NCI-H460 (cell line): ENCODE measurements around the gene SERPINA3. TPM values are rescaled to one million over a fixed set of nuclear protein-coding genes. Genes with fewer than 3 reads are reported as not detected.
"Not testable (repeated sequence)": the region's sequence is repeated elsewhere in the genome, so short reads cannot be mapped to it uniquely, and the experiment has no call there.

Experiments used
- DNase-seq: peaks from one replicate; pipeline ENCODE4 v3.0.0-alpha.2; 2016; ENCODE audit warnings: low read depth; ENCODE audit errors: extremely low read depth
- total RNA-seq: library from RNA; depleted of rRNA; stranded (reverse); fragments of >200 nt; shearing (Covaris generic); gene quantifications from 2 replicates; pipeline ENCODE4 v1.2.3, GENCODE V29; 2014

Gene SERPINA3
- total RNA-seq, 1 experiment from 2014 or later, result not detected

DNA sequence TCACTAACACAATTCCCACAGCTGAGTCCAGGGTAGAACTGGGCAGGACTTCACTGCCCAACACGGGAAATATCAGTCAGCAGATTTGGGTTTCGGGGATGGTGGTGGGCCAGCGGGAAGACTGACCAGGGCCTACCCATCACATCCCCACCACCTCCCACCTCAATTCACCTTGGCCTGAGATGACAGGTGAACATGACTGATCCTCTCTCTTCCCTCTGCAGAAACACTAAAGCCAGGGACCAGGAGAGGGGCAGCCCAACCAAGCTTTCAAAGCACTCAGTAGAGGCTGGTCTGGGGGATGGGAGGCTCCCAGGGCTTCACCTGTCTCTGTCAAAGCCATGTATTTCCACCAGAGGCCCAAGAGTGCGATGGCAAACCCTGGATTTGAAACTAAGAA lies 28.6 kb upstream of the SERPINA3 start:
- DNase-seq, result no peak

DNA sequence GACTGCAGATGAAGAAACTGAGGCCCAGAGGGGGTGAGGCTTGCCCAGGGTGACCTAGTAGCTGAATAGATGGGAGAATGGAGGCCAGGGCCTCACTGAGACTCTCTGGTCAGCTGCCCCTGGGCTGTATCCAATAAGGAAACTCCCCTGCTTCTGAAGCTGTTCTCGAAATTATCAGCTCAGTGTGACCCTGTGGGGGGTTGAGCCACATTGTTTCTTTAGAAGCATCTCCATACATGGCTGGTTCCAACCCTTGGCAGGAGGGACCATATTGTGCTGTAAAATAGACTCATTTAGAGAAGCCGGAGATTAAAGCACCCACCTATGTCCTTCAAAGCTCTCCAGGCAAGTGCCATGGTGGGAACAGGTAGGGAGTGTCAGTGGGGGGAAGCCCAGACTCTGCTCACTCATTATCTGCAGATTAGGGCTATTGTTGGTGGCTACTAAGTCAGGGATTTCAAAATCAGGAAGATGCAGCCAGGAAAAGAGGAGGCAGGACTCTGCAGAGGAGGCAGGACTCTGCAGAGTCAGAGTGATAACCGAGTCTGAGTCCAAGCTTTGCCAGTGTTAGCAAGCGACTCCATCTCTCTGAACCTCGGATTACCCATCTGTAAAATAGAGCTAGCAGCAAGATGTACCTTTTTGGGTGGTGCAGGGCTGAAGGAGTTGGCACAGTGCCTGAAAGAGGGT lies 27.5 kb upstream of the SERPINA3 start:
- no peak for DNase-seq

DNA sequence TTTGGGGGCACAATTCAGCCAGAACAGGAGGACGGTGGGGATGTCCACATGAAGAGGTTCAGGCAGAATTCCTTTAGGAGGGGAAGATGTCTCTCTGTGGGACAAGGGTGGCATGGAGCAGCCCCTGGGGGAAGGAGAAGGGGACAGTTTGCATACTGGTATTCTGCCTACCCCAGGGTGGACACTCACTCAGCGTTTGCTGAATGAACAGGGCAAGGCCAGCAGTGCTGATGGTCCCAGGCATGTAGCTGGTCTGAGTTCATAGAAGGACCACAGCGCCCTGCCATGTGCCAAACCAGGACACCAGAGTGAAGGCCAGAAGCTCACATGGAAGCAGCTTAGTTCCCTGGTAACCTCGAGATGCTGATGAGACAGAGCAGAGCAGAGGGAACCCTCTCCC lies 25.6 kb upstream of the SERPINA3 start:
- DNase-seq, result no peak

DNA sequence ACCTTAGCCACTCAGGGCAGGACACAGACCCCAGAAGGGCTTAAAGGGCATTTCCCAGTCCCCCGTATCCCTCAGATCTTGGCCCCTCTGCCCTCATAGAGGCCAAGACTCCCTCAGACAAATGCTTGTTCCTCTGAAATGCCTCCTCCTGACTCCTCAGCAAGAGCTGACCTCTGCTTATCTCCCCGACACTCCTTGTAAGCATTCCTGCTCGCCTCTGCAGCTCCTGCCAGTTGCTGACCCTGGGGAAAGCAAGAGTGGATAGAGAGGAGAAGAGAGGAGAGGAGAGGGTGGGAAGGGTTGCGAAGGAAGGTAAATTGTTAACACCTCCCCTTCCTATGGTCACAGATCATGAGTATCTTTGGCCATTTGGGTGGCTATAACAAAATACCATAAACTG lies 23.9 kb upstream of the SERPINA3 start:
- DNase-seq, result no peak

DNA sequence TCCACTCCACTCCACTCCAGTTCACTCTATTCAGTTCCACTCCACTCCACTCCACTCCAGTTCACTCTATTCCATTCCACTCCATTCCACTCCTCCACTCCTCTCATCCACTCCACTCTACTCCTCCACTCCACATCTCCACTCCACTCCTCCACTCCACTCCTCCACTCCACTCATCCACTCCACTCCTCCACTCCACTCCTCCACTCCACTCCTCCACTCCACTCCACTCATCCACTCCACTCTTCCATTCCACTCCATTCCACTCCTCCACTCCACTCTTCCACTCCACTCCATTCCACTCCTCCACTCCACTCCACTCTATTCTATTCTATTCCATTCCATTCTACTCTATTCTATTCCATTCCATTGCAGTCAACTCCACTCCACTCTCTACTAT lies 21.1 kb upstream of the SERPINA3 start:
- no peak for DNase-seq

DNA sequence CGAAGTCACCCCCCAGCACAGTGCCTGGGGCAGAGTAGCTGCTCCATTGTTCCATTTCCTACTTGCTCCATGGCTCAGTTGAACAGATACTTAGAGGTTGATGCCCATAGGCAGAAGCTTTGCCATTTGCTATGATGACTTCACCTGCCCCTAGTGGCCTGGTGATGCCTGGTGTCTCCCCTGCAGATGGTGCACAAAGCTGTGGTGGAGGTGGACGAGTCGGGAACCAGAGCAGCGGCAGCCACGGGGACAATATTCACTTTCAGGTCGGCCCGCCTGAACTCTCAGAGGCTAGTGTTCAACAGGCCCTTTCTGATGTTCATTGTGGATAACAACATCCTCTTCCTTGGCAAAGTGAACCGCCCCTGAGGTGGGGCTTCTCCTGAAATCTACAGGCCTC lies 20.3 kb upstream of the SERPINA3 start:
- DNase-seq, result no peak

DNA sequence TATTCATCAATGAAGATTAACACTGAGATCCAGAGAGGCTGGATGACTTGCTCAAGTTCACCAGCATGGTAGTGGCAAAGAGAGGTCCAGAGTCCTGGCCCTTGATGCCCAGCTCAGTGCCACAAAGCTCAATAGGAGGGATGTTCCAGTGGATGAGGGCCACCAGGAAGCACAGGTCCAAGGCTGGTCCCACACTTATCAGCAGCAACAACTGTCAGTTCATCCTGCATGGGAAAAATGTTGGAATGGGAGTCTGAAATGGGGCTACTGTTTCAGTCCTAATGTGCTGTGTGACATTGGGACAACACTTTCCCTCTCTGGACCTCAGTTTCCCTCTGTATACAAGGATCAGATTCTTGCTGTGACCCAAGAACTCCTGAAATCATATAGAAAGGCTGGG lies 19.7 kb upstream of the SERPINA3 start:
- DNase-seq, result no peak

DNA sequence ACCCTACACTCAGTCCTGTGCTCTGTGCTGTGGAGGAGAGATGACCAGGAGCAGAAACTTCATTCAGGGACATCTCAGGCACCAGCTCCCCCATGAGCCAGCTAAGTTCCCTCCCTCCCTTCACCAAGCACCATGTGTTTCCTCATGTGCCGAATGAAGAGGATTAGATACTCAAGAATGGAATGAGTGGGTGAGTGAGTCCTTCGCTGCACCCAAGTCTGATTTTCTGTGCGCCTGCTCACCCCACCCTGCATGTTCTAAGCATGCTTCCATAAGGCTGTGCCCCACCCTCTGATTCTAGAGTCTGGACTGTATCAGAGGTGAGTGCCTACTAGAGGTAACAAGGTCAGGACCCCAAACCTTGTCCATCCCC lies 18.8 kb upstream of the SERPINA3 start:
- no peak for DNase-seq

DNA sequence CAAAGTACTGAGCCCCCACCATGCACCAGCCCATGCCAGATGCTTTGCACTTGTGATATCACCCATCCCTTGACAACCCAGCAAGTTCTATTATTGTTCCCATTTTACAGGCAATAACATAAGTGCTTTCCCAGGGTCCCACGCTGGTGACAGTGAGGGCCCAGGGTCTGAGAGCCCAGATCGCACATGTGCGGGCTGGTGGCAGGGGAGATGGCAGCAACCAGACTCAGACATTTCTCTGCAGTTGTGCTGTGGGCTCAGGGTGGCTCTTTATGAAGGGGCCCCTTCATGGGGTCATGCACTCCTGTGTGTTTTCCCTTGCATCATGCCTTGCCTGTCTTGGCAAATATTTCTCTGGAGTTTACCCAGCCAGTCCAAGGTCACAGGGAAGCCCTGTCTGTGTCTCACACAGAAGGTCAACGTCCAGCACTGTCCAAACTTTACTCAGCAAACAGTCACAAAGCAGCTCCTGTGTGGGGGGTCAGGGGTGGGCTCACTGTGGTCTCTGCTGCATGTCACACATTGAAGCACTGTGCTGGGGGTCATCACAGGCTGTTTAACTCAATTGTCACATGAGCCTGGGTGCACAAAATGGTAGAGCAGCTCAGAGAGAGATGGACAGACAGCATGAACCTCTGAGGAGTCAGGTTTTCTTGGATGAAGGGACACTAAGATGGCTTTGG lies 18.3 kb upstream of the SERPINA3 start:
- no peak for DNase-seq

DNA sequence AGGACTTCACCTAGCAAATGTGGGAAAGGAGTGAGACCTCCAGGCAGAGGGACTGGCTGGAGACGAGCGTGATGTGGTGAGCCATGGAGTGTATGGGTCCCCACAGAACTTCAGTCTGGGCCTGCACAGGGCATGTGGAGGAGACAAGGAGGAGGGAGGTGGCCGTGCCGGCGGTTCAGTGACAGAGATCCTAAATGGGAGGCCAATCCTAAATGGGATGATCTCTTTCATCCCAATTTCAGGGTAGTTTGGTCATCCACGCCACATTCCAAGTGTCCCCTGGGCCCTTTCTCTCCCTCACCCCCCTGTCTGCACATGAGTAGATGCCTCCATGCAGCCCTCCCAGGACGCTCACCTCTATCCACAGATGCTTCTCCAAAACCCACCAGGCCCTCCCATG lies 17.8 kb upstream of the SERPINA3 start:
- DNase-seq, result no peak

DNA sequence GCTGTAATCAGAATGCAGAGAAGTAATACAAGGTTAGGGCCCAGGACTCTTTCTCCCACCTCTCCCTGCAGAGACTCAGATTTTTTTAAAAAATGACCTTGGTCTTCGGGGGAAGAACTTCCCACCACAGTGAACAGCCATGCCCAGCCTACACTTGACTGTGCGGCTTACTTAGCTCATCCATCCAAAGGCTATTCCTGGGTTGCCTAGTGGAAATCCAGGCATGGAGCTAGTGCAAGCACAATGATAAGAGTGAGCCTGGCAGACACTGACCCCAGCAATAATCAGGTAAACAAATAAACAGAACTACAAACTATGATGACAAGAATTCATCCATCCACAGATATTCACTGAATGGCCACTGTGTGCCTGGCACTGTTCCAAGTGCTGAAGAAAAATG lies 16.3 kb upstream of the SERPINA3 start:
- no peak for DNase-seq

DNA sequence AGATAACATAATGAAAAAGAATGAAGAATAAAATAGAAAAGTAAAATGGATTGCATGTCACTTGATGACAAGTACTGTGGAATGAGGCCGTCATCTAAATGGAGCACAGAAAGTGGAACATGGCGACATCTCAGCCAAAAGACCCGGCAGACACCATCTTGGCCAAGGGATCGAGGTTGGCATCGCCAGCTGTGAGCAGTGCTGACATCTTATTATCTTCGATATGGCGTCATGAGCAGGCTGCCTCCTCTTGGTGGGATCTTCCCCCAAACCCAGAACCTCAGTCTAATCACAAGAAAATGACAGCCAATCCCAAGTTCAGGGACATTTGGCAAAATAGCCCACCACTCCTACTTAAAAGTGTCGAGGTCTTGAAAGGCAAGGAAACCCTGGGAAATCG lies 15.8 kb upstream of the SERPINA3 start:
- no peak for DNase-seq

DNA sequence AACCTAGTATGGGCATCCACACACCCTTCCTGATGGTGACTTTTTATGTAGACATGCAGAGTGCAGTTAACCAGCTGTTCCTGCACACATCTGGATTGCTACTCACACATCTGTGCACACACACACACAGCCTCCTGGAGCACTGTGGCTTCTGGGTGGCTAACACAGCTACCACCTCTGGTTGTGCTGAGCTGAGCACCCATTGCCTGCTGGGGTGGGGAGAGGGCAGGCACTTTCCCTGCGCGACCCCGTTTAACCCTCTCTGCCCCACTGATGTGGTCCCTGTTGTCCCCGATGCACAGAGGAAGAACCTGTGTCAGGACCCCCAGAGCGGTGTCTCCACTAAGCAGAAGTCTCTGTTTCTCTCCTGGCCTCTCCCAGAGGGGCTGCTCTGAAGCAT lies 14.4 kb upstream of the SERPINA3 start:
- no peak for DNase-seq

DNA sequence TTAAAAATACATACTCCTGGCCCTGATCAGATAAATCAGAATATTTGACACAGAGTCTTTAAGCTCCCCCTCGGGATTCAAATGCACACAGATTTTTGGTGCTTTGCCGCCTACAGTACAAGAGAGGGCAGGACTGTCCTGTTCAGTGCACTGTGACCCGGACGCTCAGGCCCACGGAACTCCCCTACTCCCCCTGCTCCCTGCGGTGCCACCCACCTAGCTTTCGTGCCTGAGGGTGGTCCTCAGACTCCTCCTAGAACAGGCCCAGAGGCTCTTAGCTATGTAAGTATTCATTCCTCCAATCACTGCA lies 13.7 kb upstream of the SERPINA3 start:
- DNase-seq, result no peak

DNA sequence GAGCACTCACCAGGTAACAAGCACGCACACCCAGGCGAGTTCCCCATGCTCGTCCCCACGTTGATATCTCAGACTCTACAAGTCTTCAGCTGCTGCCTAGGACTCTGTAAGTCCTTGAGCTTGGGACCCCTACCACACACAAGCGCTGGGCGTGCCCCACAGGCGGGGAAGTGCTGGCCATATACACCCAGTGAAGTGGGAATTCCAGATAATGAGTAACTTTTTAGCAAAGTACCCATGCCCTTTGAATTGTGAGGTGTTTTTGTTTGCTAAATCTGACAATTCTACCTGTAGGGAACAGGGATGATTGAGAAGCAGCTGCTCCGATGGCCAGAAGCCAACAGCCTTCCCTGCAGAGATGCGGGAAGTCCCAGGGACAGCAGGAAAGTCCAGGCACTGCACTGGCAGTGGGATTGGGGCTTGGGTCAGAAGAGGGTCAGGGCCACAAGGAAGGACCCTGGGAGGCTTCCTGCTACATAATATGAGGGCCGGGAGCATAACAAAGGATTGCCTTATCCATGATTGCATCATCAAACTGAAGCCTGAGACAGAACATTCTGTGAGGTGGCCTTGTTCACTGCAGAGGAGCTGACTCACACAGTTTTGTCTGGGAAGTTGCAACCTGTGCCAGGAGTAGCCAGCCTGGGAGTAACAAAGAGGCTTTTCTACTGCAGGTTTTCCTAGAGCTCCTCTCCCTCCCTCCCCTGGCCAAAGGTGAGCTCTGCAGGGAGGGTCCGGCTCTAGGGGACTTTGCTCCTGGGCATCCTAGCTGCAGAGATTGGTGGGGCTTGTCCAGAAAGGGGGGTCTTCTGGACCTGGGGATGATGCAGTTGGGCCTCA lies 13.2 kb upstream of the SERPINA3 start:
- peak; percentile 61 for DNase-seq

DNA sequence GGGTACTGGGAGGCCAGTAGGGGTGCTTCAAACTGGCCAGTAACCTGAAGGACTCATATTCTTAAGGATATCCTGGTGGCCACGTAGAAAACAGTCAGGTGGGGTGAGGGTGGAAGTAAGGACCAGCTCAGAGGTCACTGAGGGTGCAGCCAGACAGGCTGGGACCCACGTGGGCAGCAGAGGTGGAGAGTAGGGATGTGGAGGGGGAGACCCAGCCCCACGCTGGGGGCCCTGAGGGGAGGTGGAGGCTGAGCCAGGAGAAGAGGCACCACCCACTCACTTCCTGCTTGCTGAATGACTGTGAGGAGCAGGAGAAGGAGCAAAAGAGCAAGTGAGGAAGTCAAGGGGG lies 12.6 kb upstream of the SERPINA3 start:
- DNase-seq, result no peak

DNA sequence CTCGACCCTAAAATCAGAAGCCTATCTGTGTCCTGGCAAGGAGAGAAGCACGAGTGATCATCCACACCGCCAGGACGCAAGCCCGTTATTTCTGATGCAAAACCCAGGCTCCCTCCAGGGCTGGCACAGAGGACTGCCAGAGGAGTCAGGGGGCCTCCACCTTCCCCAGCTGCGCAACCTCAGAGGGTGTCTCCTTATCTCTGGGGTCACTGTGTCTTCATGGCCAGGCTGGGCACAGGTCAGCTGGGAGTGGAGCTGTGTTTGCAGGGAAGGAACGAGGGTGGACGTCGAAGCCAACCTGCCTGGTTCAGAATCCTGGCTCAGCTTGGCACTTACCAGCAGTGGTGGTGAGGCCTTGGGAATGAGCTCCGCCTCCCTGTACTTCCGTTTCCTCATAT lies 12.0 kb upstream of the SERPINA3 start:
- DNase-seq, result no peak

DNA sequence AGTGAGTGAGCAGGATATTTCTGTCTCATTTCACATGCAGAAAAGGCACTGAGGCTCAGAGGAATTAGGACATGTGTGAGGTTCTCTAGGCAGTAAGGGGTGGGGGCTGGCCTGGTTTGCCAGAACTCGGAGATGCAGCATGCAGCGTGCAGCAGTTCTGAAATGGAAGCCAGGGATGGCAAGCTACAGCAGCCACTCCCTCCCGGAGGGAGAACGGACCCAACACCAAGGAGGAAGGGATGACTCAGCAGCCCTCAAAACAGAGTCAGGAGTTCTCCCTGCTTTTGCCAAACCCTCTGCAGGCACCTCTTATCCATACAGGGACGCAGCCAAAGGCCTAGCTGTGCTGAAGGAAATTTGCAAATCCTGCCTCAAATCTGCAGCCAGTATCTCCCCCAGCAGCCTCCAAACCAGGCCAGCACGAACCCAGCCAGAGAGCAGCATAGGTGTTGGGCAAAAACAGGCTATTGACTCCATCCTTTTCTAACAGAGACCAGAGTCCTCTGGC lies 10.3 kb upstream of the SERPINA3 start:
- peak; percentile 38 for DNase-seq

DNA sequence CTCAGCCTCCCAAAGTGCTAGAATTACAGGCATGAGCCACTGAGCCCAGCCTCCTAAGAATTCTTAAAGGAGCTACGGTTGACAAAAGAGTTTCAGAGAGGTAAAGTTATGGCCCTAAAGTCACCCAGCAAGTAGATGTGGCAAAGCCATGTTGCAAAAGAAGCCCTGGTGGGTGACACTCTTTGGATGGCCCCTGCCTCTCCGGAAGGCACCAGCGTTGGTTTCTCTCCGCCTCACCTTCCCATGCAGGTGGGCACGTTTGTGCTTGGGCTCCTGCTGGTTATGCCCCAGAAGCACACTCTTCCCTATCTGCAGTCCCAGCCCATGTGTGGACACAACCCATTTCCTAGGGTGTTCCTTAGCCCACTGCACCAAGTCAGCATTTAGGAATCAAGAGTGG lies 9.5 kb upstream of the SERPINA3 start:
- no peak for DNase-seq

DNA sequence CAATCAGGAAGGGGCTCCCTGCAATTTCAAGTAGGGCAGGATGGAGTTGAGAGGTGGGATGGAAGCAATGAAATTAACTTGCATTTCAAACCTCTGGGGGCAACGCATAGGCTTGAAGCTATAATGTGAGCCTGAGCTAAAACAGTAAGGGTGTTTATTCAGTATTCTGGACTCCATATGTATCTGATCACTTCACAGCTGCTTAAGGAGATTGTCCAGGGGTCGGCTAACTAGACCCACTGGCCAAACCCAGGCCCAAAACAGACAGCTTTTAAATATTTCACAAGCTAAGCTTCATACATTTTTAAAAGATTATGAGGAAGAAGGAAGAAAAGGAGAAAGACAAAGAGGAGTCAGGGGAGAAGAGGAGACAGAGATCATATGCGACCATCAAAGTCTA lies 6.8 kb upstream of the SERPINA3 start:
- DNase-seq, result no peak

DNA sequence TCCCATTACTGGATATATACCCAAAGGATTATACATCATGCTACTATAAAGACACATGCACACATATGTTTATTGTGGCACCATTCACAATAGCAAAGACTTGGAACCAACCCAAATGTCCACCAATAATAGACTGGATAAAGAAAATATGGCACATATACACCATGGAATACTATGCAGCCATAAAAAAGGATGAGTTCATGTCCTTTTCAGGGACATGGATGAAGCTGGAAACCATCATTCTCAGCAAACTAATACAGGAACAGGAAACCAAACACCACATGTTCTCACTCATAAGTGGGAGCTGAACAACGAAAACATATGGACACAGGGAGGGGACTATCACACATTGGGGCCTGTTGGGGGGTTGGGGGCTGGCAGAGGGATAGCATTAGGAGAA lies 3.2 kb upstream of the SERPINA3 start:
- not testable (repeated sequence) for DNase-seq

DNA sequence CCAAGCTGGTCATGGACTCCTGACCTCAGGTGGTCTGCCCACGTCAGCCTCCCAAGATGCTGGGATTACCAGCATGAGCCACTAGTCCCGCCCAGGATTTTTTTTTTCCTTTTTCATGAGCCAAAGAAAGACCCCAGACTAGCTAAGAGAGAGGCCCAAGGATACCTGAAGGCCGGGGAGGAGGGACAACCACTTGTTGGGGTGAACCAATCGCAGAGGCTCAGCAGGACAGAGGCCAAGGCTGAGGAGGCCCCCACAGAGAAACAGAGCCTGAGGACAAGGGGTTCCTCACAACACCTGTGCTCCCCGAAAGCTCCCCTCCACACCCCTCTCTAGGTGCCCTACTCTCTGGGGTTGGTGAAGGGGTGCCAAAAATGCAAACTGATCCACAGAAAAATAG lies 1.0 kb upstream of the SERPINA3 start:
- DNase-seq, result no peak
